ENCODE measurements around the gene RUFY3.

GRCh38 chr4:70701271-70701670, 20.5 kb upstream of the RUFY3 start:
- no peak for TF ChIP-seq CTCF (IDR thresholded peaks at IDR 0.05)
- TF ChIP-seq EZH2phosphoT487 (IDR thresholded peaks at IDR 0.05) = no peak
